Measurements from ENCODE around the gene C11orf21.
"Not testable (repeated sequence)": the region's sequence is repeated elsewhere in the genome, so short reads cannot be mapped to it uniquely, and the experiment has no call there.

Gene C11orf21

GRCh38 chr11:2301631-2302305 is at the start of gene C11orf21, which contains the start of gene TSPAN32:
TSS of gene C11orf21 (minus strand) at chr11:2301918. CDS start at chr11:2301808, 110 bp downstream.
TSS of gene TSPAN32 (plus strand) at chr11:2302013. CDS start at chr11:2302150, 137 bp downstream.
- no peak for DNase-seq

GRCh38 chr11:2348986-2349385 is 47.3 kb upstream of the C11orf21 start:
- no peak for DNase-seq

- no peak for DNase-seq
These were observed 45.7 kb upstream of the C11orf21 start for GRCh38 chr11:2347308-2347830.

- no peak for DNase-seq
These were observed 45.0 kb upstream of the C11orf21 start for GRCh38 chr11:2346586-2347307.

GRCh38 chr11:2346014-2346413 is 44.3 kb upstream of the C11orf21 start:
- DNase-seq: no peak

- DNase-seq: no peak
These were observed 43.3 kb upstream of the C11orf21 start for GRCh38 chr11:2345050-2345449.

GRCh38 chr11:2343502-2343901 is 41.8 kb upstream of the C11orf21 start:
- DNase-seq: no peak

GRCh38 chr11:2342981-2343380 is 41.3 kb upstream of the C11orf21 start:
- no peak for DNase-seq

- DNase-seq: no peak
These were observed 40.8 kb upstream of the C11orf21 start for GRCh38 chr11:2342557-2342956.

- not testable (repeated sequence) for DNase-seq
These were observed 37.0 kb upstream of the C11orf21 start for GRCh38 chr11:2338760-2339159.

- DNase-seq: not testable (repeated sequence)
These were observed 33.6 kb upstream of the C11orf21 start for GRCh38 chr11:2335286-2335685.

- not testable (repeated sequence) for DNase-seq
These were observed 31.9 kb upstream of the C11orf21 start for GRCh38 chr11:2333486-2334205.

- not testable (repeated sequence) for DNase-seq
These were observed 30.9 kb upstream of the C11orf21 start for GRCh38 chr11:2332569-2332968.

- DNase-seq: no peak
These were observed 29.7 kb upstream of the C11orf21 start for GRCh38 chr11:2331404-2331803.

GRCh38 chr11:2330696-2331095 is 29.0 kb upstream of the C11orf21 start:
- DNase-seq: no peak

GRCh38 chr11:2329551-2329950 is 27.8 kb upstream of the C11orf21 start:
- no peak for DNase-seq

GRCh38 chr11:2328656-2329354 is 27.1 kb upstream of the C11orf21 start:
- DNase-seq: no peak

GRCh38 chr11:2328021-2328420 is 26.3 kb upstream of the C11orf21 start:
- no peak for DNase-seq

GRCh38 chr11:2327032-2327431 is 25.3 kb upstream of the C11orf21 start:
- no peak for DNase-seq

GRCh38 chr11:2325719-2326118 is 24.0 kb upstream of the C11orf21 start:
- DNase-seq: no peak

GRCh38 chr11:2325123-2325522 is 23.4 kb upstream of the C11orf21 start:
- no peak for DNase-seq

- DNase-seq: no peak
These were observed 19.6 kb upstream of the C11orf21 start for GRCh38 chr11:2321311-2321683.

All from DMS153 (cell line).